KMS-11 (cell line): ENCODE measurements around the gene ABCC4.

Source experiments
- H2AFZ ChIP-seq: fragments of 200-600 bp; sonication (generic); 2 replicates; pipeline ENCODE4 v1.6.1; 2016; ENCODE audit warnings: antibody characterized with exemption, mixed run types, low read depth
- H3K27ac ChIP-seq: fragments of 200-600 bp; sonication (generic); 2 replicates; pipeline ENCODE4 v1.6.1; 2016; ENCODE audit warnings: mild to moderate bottlenecking, mixed run types
- H3K27me3 ChIP-seq: fragments of 200-600 bp; sonication (generic); 2 replicates; pipeline ENCODE4 v1.6.1; 2017; ENCODE audit warnings: mild to moderate bottlenecking, low read depth, mixed run types, moderate library complexity; ENCODE audit not compliant: insufficient read depth
- H3K36me3 ChIP-seq: fragments of 200-600 bp; sonication (generic); 2 replicates; pipeline ENCODE4 v1.6.1; 2017; ENCODE audit warnings: mild to moderate bottlenecking, mixed run types; ENCODE audit not compliant: insufficient read depth
- H3K4me1 ChIP-seq: fragments of 200-600 bp; sonication (generic); 2 replicates; pipeline ENCODE4 v1.6.1; 2016; ENCODE audit warnings: mild to moderate bottlenecking, low read depth, mixed run types; ENCODE audit not compliant: poor library complexity, severe bottlenecking
- H3K4me2 ChIP-seq: fragments of 200-600 bp; sonication (generic); 2 replicates; pipeline ENCODE4 v1.7.0; 2016; ENCODE audit warnings: mild to moderate bottlenecking, mixed run types
- H3K4me3 ChIP-seq: fragments of 200-600 bp; sonication (generic); IDR thresholded peaks from 2 replicates; pipeline ENCODE4 v1.6.1; 2017; ENCODE audit warnings: low read depth, low read length, mixed read lengths; ENCODE audit not compliant: insufficient read depth
- H3K79me2 ChIP-seq: fragments of 200-600 bp; sonication (generic); 2 replicates; pipeline ENCODE4 v1.6.1; 2016; ENCODE audit warnings: low read depth, mixed run types; ENCODE audit not compliant: insufficient read depth
- H3K9ac ChIP-seq: fragments of 200-600 bp; sonication (generic); 2 replicates; pipeline ENCODE4 v1.6.1; 2016; ENCODE audit warnings: mild to moderate bottlenecking, mixed run types
- H4K20me1 ChIP-seq: fragments of 200-600 bp; sonication (generic); 2 replicates; pipeline ENCODE4 v1.6.1; 2016; ENCODE audit warnings: mild to moderate bottlenecking, mixed run types; ENCODE audit not compliant: insufficient read depth
- TF ChIP-seq, protein P1 (sequence below): fragments of 200-600 bp; sonication (generic); conservative IDR thresholded peaks from 2 replicates; pipeline ENCODE4 v1.6.1; 2017; ENCODE audit warnings: low read depth, mild to moderate bottlenecking, antibody characterized with exemption, low read length, moderate library complexity, mixed read lengths

ABCC4 gene

DNA sequence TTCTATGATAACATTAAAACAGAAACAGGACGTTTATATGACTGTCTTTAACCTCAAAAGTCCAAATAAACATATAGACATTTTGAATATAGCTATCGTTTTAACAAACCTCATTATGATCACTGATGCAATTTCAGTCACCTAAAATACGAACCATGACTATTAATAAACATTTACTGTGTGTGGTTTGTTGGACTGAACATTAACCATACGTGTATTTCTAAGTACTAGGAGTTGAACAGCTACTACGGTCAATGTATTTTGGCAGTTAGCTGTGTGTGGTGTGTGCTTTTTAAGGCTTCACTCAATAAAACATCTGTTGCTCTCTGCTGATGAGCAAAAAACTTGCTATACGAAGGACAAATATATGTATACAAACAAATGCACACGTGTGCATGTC, 281.4 kb downstream of the ABCC4 start:
- Histone ChIP-seq H3K9ac (no peak overlapping the region), H3K4me3 (no peak overlapping the region), H2AFZ (no peak overlapping the region), H3K4me2 (no peak overlapping the region), H3K36me3 (no peaks in the 10 kb centered on the region), H3K27me3 (no peaks in the 10 kb centered on the region), H3K4me1 (no peaks in the 10 kb centered on the region), H3K79me2 (no peaks in the 10 kb centered on the region), H4K20me1 (no peaks in the 10 kb centered on the region), H3K27ac (no peak overlapping the region)
- TF ChIP-seq, protein P1, sequence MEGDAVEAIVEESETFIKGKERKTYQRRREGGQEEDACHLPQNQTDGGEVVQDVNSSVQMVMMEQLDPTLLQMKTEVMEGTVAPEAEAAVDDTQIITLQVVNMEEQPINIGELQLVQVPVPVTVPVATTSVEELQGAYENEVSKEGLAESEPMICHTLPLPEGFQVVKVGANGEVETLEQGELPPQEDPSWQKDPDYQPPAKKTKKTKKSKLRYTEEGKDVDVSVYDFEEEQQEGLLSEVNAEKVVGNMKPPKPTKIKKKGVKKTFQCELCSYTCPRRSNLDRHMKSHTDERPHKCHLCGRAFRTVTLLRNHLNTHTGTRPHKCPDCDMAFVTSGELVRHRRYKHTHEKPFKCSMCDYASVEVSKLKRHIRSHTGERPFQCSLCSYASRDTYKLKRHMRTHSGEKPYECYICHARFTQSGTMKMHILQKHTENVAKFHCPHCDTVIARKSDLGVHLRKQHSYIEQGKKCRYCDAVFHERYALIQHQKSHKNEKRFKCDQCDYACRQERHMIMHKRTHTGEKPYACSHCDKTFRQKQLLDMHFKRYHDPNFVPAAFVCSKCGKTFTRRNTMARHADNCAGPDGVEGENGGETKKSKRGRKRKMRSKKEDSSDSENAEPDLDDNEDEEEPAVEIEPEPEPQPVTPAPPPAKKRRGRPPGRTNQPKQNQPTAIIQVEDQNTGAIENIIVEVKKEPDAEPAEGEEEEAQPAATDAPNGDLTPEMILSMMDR = no peak

DNA sequence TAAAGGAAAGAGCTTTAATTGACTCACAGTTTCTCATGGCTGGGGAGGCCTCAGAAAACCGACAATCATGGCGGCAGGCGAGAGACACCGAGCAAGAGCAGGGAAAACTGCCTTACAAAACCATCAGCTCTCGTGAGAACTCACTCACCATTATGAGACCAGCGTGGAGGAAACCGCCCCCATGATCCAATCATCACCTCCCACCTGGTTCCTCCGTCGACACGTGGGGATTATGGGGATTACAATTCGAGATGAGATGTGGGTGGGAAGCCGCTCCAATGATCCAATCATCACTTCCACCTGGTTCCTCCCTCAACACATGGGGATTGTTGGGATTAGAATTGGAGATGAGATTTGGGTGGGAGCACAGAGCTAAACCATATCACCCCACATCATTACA, 293.9 kb downstream of the ABCC4 start:
- no peaks in the 10 kb centered on the region for H3K4me1 ChIP-seq
- no peaks in the 10 kb centered on the region for H4K20me1 ChIP-seq
- H3K36me3 ChIP-seq = no peaks in the 10 kb centered on the region
- no peaks in the 10 kb centered on the region for H3K79me2 ChIP-seq
- no peak overlapping the region for H2AFZ ChIP-seq
- no peak overlapping the region for H3K4me2 ChIP-seq
- H3K9ac ChIP-seq = no peak overlapping the region
- no peak overlapping the region for H3K27ac ChIP-seq
- TF ChIP-seq, protein P1 = no peak
- H3K27me3 ChIP-seq = no peaks in the 10 kb centered on the region
- no peak overlapping the region for H3K4me3 ChIP-seq

DNA sequence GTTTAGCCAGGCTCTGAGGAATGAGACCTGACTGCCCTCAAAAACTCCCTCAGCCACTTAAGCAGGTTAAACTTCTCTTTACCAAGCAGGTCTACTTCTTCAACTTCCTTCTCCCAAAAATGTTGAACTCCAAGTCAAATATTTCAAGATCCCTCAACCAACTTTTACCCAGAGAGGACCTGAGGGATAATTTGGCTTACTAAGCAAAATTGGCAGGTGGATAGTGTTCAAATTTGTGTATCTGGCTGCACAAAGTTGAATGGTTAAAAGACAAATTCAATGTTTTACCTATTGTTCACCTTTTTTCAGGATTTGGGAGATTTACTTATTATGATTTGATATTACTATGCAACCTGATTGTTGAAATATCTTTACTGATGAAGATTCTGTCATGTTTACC, 296.0 kb downstream of the ABCC4 start:
- Histone ChIP-seq H3K36me3 (no peaks in the 10 kb centered on the region), H3K9ac (no peak overlapping the region), H3K4me1 (no peaks in the 10 kb centered on the region), H3K79me2 (no peaks in the 10 kb centered on the region), H2AFZ (no peak overlapping the region), H4K20me1 (no peaks in the 10 kb centered on the region), H3K27me3 (no peaks in the 10 kb centered on the region), H3K27ac (no peak overlapping the region), H3K4me2 (no peak overlapping the region), H3K4me3 (no peak overlapping the region)
- TF ChIP-seq, protein P1 = no peak

DNA sequence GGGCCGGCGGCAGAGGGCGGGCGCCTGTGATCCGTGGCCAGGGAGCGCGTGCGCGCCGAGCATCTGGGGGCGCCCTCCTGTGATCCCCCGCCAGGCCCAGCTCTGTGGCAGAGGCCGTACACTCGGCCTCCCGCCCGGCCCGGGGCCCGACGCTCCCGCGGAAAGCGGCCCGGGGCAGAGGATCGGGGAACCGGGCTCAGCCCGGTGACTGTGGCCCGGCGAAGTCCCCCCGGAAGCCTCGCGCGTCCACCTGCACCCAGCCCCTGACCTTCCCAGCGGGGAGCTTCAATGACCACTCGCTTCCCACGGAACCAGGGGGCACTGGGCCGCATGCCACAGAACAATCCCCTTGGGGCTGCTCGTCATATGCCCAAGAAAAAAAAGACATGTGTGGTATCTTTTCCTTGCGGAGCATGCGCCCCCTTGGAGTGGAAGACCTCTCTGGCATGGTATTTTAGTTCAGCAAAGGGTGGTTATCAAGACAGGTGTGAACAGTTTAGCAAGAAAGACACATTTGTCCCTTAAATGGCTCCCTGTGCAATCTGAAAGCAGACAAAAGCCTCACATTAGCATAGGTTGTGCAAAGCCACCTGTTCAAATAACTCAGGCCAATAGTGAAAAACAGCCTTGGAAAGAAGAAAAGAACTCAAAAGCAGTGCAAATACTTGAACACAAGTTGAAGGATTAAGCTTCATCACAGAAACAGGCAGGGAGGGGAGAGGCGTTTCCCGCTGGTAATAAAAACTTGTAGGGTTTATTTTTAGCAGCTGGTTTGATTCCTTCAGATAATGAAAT, 298.0 kb downstream of the ABCC4 start:
- Histone ChIP-seq H3K27ac (no peak overlapping the region), H3K9ac (no peak overlapping the region), H2AFZ (no peak overlapping the region), H3K79me2 (no peaks in the 10 kb centered on the region), H3K4me2 (no peak overlapping the region), H3K27me3 (no peaks in the 10 kb centered on the region), H4K20me1 (no peaks in the 10 kb centered on the region), H3K4me1 (no peaks in the 10 kb centered on the region), H3K4me3 (no peak overlapping the region), H3K36me3 (no peaks in the 10 kb centered on the region)
- TF ChIP-seq, protein P1 = no peak
